HG02973 (cell line): ENCODE measurements around the gene ATXN7L1.
"Not testable (repeated sequence)": the region's sequence is repeated elsewhere in the genome, so short reads cannot be mapped to it uniquely, and the experiment has no call there.

Source experiments
- ATAC-seq: cut with Tn5 transposase; IDR thresholded peaks from one replicate; pipeline ENCODE4 v1.9.1; 2021; ENCODE audit warnings: moderate library complexity; ENCODE audit not compliant: unreplicated experiment

The ATXN7L1 gene

DNA sequence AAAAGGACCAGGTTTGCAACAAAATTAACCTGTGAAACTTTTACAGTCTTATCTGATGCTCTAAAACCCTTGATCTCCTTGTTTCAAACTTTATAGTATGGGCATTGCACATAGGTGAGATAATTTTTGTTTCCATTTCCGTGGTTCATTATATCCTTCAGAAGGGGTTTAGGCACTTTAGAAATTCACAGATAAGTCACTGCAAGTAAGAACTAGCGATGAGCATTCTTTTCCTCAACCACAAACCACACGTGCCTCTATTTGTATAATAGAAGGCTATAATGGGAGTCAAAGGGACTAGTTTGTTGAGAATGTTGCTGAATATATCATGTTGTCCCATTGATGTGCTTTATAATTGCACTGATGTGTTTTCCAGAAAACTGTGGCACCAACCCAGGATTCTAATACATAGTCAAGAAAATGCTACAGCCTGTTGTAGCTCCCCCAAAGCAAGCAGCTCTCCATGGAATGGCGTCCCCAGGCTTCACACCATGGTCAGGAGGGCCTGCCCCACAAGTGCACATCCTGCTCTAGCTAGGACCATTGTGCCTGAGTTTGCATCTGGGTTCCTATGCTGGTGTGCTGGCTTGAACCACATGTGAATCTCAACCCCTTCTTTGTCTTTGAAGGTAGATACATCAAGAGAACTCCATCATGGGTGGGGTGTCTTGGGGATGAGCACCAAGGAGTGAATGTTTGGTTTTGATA is 14.0 kb upstream of the ATXN7L1 start:
- no peak for ATAC-seq

DNA sequence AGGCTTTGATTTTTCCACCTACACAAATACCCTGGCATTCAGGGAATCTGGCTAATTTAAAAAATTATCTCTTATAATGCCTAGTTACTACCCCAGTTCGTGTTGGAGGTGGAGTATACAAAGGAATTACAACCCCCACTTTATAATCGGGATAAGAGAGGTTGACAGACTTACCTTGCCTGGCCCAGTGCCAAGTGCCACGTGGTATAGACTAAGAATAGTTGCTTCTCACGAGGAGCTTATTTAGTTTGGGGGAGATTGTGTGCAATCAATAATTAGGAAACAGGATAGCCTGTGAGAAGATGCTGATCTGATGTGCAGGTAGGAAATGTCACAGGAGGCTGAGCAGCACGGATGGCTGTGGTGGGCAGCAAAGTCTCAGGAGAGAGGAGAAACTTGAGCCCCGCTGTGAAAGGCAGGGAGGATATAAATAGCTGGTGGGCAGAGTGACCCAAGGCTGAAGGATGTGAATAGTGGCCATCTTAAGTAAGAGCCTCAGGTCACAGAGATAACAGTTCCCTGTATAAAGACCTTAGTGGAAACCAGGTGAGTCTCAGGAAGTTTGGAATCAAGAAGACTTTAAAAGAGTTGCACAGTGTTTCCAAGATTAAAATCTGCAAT is 11.3 kb upstream of the ATXN7L1 start:
- ATAC-seq: no peak

DNA sequence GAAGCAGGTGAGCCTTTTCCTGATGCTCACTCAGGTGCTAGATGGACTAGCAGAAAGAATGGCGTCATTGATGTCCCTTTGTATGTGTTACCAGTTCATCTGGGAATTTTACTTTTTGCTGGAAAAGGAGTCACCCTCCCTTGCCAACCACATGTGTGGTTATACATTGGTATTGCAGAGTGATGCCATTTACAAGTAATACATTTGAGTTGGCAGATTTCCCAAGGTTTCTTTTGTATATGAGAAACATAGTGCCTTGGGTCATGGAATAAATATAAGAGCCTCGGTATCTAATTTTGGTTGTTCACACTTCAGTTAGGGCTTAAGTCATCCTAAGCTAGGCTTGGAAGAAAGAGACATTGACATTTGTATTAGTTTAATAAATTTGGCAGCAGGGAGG is 10.4 kb upstream of the ATXN7L1 start:
- ATAC-seq: no peak

DNA sequence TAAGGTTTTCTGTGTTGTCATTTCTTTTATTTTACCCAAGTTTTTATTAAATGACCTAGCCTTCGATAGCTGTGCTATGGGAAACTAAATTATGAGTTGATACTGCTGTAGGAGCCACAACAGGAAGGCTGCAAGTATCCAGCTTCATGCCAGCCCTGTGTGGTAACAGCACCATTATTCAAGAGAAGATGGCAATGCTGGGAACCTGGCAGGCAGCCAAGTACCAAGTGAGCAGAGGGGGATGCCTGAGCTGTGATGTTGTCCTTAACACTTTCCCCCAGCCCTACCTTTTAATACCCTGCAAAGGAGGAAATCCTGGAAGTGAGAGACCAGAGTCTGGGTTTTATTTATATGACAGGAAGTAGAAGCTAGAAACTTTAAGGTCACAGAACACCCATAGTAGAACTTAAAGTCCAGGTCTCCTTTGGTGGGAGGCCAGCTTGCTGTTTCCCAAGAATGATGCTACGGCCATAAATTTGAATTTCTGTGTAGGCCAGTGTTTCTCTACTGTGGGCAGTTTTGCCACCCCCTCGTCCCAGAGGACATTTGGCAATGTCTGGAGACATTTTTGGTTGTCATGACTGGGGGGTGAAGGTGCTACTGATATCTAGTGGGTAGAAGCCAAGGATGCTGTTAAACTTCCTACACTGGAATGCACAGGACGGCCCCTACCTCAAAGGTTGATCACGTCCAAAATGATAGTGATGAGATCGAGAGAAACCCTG is 9.2 kb upstream of the ATXN7L1 start:
- no peak for ATAC-seq

GRCh38 chr7:105883179-105883578 is 6.8 kb upstream of the ATXN7L1 start:
- not testable (repeated sequence) for ATAC-seq

DNA sequence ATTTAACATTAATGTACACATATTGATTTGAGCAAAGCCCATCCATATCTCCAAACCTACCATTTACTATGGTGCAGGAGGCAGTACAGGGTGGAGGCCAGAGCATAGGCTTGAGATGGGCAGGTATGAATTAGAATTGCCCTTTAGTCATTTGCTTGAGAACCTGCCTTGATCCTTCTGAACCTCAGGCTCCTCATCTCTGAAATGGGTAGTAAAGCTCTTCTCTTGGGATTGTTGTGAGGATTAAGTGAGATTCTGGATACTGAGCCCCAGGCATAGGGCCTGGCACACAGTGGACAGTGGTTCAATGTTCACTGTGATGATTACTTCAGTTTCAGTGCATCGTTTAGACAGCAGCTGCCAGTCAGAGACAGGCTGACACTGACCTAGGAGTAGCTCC is 5.0 kb upstream of the ATXN7L1 start:
- no peak for ATAC-seq

DNA sequence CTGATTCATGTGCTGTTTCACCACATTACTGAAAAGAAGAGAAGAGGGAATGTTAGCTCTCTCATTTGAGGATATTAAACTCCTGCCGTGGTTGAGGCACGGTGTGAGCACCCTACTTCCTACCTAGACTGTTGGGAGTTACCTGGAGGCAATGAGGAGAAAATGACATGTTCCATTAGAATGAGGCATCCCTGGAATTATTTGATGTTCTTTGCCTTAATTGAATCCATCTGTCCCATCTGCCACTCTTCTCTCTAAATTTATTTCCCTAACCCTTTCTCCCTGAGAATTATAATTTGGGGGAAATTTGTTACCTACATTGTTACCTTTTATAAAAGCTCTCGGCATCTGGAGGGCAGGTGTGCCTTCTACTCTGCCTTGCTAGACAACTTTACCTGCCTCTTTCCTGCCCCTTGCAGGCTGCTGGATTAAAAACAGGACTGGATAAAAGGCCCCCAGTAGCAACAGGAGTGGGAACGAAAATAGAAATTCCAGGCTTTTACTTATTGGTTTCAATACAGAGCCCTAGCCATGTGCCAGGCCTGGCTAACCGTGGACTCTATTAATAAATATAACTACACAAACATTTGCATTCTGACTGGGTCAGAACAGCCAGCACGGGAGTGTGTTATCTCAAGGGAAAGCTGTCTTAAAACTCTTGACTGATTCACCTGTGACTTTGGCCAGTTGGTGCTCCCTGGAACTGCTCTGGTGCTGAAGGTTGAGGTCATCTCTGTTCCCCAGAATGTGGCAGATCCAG is 4.4 kb upstream of the ATXN7L1 start:
- no peak for ATAC-seq

- ATAC-seq: no peak
Measured at GRCh38 chr7:105879782-105880181, 3.4 kb upstream of the ATXN7L1 start.

GRCh38 chr7:105878746-105879605 is 2.6 kb upstream of the ATXN7L1 start:
- ATAC-seq: no peak

- no peak for ATAC-seq
Measured at GRCh38 chr7:105877736-105878135, 1.3 kb upstream of the ATXN7L1 start.

- ATAC-seq: peak; percentile 10
Measured at GRCh38 chr7:105876964-105877601, 684 bp upstream of the ATXN7L1 start.

- no peak for ATAC-seq
Measured at GRCh38 chr7:105875505-105875904, 894 bp downstream of the ATXN7L1 start.

GRCh38 chr7:105874055-105874454 is 2.3 kb downstream of the ATXN7L1 start:
- no peak for ATAC-seq

GRCh38 chr7:105872491-105872890 is 3.9 kb downstream of the ATXN7L1 start:
- ATAC-seq: no peak

- no peak for ATAC-seq
Measured at GRCh38 chr7:105871142-105871541, 5.3 kb downstream of the ATXN7L1 start.

DNA sequence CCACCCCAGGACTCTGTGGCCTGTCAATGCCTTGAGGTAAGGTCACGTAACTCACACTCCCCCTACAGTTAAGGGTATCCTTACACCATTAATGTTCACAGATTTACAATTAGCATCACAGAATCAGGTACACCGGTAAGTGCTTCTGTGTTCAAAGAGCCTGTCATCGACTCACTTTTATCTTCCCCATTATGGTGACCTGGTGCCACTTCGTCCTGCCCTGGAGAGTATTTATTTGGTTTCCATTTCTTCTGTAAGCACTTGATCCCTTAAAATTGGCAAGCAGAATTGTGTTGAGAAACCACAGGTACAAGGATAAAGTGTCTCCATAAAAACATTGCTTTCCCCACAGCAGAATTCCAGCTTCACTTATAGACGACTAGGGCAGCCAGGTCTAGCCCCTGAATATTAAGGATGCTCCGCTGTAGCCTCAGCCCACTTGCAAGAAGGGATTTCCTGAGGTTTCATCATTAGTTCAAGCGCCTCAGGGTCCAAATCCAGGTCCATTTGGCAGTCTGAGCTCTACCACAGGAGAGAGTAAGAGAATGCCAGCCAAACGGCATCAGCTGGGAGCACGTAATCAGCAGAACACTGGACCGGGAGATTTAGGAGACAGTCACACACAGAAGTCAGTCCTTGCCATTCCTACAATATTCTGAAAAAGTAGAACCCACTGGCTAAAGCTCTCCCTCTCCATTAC is 10.1 kb downstream of the ATXN7L1 start:
- no peak for ATAC-seq

- ATAC-seq: no peak
Measured at GRCh38 chr7:105863876-105864275, 12.5 kb downstream of the ATXN7L1 start.

- no peak for ATAC-seq
Measured at GRCh38 chr7:105862770-105863169, 13.6 kb downstream of the ATXN7L1 start.

DNA sequence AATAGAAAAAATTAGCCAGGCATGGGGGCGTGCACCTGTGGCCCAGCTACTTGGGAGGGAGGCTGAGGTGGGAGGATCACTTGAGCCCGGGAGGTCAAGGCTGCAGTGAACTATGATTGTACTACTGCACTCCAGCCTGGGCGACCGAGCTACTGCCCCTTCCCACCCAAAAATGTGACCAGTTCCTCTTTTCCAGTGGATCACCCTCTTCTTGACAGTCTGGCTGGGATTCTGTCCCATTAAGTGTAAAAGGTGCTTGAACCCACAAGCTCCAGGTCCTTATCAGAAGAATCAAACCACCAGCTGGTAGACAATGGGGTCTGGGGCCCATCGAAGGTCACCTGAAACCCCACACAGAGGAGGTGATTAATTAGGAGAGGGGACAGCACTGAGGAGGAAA is 14.1 kb downstream of the ATXN7L1 start:
- no peak for ATAC-seq
